HG02759 (cell line): ENCODE results near the gene BDH1.
"Not testable (repeated sequence)": the region's sequence is repeated elsewhere in the genome, so short reads cannot be mapped to it uniquely, and the experiment has no call there.

Experiments used
- ATAC-seq: cut with Tn5 transposase; IDR thresholded peaks from one replicate; pipeline ENCODE4 v1.9.1; 2021; ENCODE audit warnings: mild to moderate bottlenecking, moderate library complexity; ENCODE audit not compliant: unreplicated experiment

BDH1 gene

DNA sequence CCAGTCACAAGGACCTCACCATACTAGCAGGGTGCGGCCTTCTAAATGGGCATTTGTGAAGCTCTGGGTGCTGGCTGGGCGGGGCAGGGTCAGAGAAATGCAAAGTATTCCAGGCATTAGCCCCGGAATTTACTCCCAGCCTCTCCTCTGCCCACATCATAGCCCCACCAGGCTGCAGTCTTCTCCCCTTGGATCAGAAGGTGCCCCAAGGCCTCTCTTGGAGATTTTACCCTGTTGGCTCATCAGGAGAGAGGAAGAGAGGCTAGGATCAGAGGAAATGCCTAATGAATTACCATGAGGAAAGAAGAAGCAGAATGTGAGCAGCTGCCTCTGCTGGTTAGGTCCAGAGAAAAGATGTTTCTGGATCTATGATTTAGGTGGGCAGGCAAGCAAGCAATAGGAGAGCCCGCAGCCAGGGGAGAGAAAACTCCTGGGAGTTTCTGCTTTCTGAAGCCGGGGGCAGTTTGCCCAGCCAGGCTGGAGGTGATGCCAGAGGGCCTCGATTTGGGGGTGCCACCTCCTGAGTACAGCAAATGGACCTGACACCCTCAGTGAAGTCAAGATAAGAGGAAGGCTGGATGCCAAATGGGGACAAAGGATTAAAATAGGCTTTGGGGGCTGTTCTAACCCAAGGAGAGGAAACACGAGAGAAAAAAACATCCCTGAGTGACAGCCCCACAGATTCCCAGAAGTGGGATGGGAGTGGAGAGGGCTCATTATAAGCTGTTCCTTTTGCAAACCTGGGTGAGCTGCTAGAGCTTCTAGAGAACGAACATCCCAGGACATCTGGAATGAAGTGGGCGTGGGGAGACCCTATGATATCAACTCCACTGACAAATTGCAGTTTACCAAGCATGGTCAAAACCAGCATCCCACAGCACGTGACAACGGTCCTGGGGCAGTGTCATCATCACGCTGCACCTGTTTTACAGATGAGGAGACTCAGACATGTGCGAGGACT is 65.4 kb downstream of the BDH1 start:
- no peak for ATAC-seq

- no peak for ATAC-seq
These were observed 67.8 kb downstream of the BDH1 start for GRCh38 chr3:197487911-197488391.

DNA sequence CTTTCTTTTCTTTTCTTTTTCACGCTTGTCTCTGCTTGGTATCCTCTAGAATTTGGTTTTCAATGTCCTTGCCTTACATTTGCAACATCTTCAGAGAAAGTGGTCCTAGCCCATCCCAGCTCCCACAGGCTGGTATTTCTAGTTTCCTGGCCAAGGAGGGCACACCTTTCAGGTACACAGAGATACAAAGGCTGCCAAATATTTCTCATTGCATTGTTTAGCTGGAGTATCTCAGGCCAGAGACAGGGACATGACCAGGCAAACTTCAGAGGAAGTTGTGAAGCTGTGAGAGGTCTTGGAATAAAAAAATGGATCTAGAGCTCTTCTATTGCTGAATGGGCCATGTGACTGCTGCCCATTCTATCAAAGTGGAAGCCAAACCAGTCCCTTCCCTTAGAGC is 68.9 kb downstream of the BDH1 start:
- ATAC-seq, result no peak

DNA sequence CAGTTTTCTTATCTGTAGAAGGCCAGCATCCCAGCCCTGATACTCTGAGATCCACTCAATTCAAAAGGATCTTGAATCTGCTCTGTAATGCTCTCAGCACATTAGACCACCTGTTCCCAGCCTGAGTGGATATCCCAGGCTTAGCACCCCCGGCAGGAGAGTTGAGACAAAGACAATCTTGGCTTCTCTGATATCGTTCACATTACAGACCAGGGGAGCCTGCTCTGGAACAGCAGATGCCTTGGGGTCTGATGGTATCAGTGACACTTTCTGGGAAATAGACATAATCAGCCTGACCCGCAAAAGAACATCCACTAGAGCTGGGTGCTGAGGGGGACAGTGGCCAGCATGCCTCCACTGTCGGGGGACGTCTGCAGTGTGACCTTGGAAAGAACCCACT is 70.6 kb downstream of the BDH1 start:
- no peak for ATAC-seq

GRCh38 chr3:197484204-197484901 is 71.4 kb downstream of the BDH1 start:
- ATAC-seq, result no peak

- no peak for ATAC-seq
These were observed 73.8 kb downstream of the BDH1 start for GRCh38 chr3:197482001-197482400.

- no peak for ATAC-seq
These were observed 75.4 kb downstream of the BDH1 start for GRCh38 chr3:197480320-197480719.

DNA sequence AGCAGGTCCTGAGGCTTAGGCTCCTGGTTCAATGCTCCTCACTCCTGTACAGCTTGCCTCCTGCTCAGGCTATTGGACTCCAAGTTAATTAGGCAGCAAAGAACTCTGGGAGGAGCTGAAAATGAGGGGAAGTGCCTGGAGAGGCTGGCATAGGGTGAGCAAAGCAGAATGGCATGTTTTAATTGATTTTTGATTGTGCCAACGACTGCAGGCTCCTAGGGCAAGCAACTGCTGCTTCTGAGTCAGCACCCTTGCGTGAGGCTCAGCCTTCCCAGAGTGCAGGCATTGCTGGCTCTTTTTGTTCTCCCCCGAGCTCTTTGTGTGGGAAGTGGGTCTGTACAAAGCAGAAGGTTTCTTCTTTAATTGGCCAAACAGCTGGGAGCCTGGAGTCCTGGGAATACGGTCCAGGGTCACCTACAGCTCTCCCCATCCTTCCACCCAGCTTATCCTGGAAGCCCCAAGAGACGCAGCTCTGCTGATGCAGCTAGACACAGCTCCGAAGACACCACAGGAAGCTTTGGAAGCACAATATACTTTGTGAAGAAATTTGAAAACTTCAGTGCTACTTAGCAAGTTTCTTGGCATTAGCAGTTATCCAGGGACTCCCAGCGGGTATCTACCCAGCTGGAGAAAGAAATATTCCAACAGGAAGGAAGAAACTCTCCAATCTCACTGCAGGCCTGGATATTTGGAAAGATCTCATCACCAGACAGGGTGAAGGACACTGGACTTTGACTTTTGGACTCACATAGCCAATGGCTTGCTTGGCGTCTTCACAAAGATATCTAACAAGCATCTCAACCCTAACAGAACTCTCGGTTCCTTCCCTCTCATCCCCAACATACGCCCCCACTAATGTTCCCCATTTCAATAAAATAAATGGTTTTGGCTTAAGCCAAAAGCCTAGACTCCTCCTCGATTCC is 76.8 kb downstream of the BDH1 start:
- ATAC-seq, result no peak

GRCh38 chr3:197477816-197478215 is 78.0 kb downstream of the BDH1 start:
- not testable (repeated sequence) for ATAC-seq

GRCh38 chr3:197475997-197476525 is 79.7 kb downstream of the BDH1 start:
- ATAC-seq, result no peak

DNA sequence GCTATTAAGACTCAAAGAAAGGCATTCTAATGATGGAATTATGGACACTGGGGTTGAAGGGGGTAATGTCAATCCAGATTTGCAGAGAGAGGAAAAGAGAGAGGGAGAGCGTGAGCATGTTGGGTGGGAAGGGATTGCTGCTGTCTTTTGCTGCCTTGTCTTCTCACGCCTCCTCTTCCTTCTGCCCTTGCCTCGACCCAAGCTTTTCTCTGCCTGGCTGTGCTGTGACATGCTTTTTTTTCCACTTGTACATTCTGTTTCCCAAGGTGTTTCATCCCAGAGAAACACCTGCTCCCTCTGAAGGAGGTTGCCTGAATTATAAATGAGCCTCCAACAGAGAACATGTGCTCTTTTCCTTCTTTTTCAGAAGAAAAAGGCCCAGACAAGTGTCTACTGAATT is 80.3 kb downstream of the BDH1 start:
- ATAC-seq, result no peak

GRCh38 chr3:197472151-197472550 is 83.6 kb downstream of the BDH1 start:
- ATAC-seq, result no peak

- ATAC-seq, result no peak
These were observed 84.4 kb downstream of the BDH1 start for GRCh38 chr3:197471221-197472010.

GRCh38 chr3:197468866-197469382 is 86.8 kb downstream of the BDH1 start:
- no peak for ATAC-seq

DNA sequence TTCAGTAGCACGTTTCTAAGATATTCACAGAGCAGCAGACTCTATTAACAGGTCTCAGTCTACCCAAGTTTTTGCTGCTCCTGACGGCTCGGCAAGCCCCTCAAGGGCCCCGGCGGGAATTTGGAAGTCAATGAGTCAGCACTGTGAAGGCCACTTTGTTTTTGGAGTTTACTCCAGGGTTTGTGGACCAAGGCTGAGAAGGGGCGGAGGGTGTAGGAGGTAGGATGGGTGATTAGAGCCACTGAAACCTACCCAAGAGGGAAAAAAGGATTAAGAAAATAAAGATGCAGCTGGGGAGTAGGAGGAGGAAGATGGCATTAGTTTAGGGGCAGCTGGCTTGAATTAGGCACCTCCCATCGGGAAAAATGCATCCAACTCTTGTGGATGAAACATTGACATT is 87.6 kb downstream of the BDH1 start:
- ATAC-seq, result no peak

DNA sequence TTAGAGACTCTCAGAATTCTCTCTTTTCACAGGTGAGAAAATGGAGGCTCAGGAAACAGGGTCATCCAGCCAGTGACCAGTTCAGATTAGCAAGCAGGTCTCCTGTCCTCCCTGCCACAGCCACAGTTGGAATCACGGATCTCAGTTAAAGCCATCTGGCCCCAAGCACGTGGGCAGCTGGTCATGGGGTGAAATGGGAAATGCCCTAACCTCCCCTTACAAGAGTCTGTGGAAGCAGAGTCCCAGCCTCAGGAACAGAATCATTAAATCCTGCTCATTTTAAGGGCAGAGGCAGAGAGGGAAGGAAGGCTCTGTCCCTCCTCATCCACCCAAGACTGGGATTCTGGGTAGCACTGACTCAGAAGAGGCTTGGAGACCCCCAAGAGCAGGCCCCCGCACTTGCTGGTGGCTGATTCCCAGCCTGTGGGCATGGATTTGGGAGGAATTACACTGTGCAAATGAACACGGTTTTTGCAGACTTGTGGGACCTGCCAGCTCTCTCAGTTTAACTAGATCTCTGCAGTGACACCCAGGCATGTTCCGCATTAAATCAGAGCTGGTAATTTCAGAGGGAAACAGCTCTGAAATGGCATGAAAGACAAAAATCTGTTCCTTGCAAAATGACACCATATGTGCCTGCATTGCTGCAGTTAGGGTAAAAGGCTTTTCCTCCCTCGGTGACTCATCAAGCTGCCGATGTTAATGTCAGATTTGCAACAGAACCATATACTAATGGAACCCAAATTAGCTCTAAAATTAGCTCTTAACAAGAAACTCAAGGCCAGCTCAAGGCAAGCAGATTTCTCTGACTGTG is 89.0 kb downstream of the BDH1 start:
- no peak for ATAC-seq

DNA sequence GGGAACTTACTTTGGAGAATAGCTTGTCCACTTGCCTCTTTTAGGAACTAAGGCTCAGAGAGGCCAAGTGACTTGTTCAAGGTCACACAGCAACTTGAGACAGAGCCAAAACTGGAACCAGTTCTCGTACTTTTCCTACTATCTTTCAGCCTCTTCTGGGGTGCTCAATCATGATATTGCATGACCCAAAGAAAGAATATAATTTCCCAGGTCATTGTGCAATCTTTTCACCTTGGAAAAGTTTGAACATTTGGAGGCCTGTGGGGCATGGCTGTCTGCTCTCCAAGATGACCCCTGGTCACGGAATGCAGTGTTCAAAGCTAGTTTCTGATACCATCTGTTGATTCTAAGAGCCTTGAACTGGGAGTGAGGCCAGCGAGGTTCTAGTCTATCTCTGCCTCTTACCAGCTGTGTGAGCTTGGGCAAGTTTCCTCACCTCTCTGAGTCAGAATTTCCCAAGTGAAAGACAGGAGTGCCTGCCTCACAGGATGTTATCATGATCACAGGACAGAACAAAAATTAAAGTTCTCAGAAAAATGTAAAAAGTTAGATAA is 89.7 kb downstream of the BDH1 start:
- no peak for ATAC-seq

DNA sequence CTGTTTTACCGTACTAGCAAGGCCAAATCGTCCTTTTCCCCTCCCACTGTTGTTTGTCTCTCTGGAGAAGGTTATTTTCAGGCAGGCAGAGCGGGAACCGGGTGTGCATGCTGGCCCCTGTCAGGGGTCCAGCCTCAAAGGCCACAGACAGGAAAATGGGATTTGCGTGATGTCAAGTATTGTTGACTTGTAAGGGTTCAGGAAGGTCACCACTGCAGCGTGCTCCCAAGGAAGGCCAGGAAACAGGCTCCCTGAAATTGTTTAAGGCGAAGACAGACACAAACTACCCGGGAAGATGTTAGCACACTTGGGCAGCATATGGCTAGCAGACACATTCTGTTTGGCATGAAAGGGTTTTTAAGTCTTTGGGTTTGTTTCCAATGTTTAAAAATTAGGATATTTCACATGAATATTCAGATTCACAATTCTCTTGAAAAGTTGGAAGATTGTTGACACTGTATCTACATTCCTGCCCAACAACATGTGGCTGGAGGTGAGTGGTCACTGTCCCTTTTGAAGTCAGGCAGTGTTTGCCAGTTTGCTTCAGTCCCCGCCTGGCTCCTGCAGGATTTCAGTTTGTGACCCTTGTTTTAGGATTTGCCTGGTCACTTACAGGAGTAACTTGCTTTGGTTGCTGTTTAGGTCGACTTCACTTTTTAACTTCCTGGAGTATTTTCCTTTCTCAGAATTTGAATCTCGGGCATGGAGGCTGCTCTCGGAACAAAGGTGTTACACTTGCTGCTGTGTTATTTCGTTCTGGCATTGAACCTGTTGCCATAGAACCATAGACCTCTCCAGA is 90.4 kb downstream of the BDH1 start:
- ATAC-seq, result no peak
